8988T (cell line): ENCODE results near the gene SREBF2.

Experiments used
- DNase-seq: peaks from one replicate; pipeline ENCODE4 v3.0.0; 2011

SREBF2 gene

GRCh38 chr22:41923595-41924276 lies 90.8 kb downstream of the SREBF2 start:
- DNase-seq = no peak

- DNase-seq = no peak
Observed at GRCh38 chr22:41925783-41926460, 93.0 kb downstream of the SREBF2 start.

DNA sequence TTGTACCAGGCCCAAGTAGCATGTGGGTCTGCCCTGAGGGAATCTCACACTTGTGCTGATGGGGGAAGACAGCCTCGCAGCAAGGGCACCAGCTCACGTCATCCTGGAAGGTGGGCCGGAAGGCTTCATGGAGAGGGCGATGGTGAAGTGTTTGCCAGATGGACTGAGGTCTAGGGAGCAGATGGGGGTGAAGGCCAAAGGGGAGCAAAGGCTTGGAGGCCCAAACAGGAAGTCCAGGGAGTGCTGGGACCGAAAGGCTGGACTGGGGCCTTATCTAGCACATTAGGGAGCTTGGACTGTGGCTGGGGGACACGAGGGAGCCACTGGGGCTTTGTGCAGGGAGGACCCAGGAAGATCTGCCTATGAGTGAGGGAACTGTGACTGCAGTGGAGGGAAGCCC lies 94.9 kb downstream of the SREBF2 start:
- no peak for DNase-seq

DNA sequence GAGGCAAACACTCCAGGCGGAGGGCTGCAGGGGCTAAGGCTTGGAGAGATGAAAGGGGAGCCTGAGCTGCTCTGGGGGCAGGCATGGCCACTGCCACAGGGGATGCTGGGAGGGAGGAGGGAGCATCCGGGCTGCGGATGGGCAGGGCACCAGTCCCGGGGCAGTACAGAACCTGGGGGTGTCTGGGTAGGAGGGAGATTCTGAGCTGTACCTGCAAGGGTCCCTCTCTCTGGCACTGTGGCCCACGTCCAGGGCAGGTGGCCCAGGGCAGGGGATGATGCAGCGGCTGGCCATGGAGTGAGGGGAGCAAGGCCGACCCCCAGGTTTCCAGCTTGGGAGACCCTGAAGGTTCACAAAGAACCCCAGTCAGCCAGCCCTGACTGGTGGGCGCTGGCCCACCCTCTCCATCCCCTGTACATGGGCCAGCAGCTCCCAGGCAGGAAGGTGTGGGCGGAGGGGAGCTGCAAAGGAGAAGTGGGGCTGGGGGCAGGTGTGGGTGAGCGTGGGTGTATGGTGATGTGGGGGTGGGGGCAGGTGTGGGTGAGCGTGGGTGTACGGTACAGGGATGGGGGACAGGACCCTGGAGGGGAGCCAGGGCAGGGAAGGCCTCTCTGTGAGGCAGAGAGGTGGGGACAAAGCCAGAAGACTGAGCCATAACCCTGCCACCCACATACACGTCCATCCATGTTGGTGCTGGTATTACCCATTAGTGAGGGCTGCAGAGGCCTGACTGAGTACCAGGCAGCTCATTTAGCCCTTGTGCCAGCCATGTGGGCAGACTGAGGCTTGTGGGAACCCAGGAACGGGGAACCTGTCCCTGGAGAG lies 95.9 kb downstream of the SREBF2 start:
- DNase-seq = no peak

GRCh38 chr22:41929418-41929810 lies 96.5 kb downstream of the SREBF2 start:
- DNase-seq = no peak

- DNase-seq = no peak
Observed at GRCh38 chr22:41931701-41932269, 98.9 kb downstream of the SREBF2 start.

DNA sequence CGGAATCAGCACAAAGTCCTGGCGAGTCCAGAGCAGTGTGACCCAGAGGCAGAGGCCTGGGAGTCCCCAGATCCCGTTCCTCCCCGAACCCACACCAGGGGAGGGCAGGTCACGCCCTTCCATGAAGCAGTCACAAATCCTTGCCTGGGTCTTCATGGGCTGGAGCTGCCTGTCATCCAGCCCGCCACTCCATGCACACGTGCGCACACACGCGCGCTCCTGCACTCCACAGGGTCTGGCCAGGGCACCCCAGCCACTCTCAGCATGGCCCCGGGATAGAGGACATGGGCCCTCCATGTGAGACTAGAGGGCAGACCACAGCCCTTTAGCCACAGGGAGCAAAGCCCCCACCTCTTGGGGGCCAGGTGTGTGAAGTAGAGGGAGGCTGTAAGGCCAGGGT lies 99.4 kb downstream of the SREBF2 start:
- DNase-seq = no peak

DNA sequence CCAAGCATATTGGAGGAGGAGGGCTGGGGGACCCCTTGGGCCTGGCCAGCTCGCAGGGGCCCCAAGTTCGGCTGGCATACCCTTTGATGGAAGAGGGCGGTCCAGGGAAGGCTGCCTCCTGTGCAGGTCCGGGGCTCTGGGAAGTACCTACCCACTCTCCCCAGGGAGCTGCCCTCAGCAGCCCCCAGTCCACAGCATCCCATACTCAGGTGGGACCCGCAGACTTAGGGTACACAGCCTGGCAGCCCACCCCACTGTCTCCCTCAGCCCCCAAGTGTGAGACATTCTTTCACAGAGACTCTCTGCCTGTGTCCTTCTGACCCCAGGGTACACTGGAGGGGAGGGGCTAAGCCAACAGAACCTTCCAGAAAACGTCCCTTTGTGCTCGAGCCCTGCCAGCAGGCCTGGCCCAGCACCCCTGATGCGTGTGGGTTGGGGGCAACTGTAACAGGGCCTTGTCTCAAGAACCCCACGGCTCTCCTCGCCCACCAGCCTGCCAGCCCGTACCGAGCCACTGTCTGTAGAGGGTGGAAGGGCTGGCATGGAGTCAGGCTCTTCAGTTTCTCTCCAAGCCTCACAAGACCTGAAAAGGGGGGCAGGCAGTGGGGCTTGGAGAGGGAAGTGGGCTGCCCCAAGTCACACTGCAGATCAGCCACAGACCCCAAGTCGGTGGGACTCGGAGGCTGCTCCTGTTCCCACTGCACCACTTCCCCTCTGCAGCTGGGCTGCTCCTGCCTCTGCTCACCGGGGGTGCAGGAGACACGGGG lies 100.7 kb downstream of the SREBF2 start:
- DNase-seq = no peak

DNA sequence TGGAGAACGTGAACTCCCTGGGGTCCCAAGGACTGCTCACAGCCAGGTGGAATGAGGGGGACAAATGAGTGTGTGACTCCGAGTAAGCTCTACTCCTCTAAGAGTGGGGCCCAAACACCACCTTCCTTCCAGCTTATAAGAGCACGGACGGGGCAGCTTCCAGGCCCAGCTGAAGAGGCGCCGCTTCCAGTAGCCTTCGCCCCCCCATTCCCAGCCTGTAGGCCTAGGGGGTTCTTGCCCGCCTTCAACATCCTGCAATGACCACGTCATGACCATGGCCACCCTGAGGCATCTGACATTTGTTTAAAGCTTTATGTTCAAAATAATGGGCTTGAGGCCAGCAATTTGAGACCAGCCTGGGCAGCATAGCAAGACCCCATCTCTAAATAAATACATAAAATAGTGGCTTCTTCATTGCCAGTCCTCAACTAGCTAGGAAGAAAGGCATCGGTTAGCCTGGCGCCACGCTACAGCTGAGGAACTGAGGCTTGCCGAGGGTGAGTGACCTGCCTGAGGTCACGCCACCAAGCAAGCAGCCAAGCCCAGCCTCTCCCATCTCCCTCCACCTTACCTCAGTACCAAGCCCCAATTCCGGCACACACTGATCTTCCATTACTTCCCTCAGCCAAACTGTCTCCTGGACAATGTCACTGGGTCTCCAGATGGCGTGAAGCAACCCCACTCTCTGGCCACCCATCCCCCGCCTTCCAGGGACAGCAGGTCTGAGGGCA lies 101.5 kb downstream of the SREBF2 start:
- no peak for DNase-seq

DNA sequence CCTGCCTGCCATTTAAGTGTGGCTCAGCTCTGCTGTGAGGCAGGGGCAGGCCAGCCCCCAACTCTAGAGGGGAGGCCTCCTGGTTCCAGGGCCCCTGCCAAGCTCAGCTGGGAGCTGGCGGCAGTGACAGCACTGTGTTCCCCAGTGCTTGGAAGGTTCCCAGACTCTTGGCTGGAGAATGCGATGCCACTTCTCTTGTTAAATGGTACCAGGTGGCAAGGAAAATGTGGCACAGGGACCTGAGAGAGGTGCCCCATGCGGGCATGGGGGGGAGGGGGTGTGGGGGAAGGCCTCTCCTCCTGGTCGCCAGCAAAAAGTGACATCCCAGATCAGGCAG lies 102.1 kb downstream of the SREBF2 start:
- DNase-seq = no peak

- no peak for DNase-seq
Observed at GRCh38 chr22:41935509-41935908, 102.6 kb downstream of the SREBF2 start.

GRCh38 chr22:41936894-41937169 lies 103.9 kb downstream of the SREBF2 start:
- no peak for DNase-seq

- DNase-seq = no peak
Observed at GRCh38 chr22:41939981-41940831, 107.3 kb downstream of the SREBF2 start.

DNA sequence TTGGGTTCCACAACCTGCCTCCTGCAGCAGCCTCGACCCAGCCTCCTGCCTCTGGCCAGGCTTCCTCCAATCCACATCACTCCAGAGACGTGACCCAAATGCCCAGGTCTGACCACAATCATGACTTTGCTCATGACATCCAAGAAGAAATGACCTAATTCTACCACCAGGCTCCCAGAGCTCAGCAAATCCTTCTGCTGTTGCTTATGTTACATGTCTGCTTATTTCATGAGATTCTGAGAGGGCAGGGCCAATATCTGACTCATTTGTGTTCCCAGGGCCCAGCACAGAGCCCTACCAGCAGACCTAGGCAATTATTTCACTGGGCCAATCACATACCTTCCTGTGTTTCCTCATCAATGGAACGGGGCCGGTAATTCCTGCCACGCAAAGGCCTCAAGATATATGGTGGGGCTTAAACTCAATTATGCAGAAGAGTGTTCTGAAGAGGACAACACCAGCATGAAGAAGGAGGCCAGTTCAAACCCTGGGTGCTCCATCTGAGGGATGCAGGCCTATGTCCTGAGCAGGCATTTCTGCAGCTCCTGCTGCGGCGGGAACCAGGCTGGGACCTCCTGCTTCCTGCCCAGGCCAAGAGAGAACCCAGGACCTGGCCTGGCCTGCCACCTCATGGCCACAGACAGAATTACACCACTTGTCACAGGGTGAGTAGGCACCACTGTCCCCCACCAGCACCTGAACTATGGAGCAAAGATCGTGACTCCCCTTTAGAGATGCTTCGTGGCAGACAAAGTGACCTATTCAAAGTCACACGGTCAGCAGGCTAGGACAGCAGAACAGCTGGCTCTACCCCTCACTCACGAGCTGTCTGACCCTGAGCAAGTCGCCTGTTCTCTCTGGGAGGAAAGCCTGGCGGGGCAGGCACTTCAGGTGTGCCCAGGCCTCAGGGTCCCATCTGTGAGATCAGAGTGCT lies 108.2 kb downstream of the SREBF2 start:
- DNase-seq = no peak

GRCh38 chr22:41943661-41944209 lies 110.8 kb downstream of the SREBF2 start:
- DNase-seq = no peak

DNA sequence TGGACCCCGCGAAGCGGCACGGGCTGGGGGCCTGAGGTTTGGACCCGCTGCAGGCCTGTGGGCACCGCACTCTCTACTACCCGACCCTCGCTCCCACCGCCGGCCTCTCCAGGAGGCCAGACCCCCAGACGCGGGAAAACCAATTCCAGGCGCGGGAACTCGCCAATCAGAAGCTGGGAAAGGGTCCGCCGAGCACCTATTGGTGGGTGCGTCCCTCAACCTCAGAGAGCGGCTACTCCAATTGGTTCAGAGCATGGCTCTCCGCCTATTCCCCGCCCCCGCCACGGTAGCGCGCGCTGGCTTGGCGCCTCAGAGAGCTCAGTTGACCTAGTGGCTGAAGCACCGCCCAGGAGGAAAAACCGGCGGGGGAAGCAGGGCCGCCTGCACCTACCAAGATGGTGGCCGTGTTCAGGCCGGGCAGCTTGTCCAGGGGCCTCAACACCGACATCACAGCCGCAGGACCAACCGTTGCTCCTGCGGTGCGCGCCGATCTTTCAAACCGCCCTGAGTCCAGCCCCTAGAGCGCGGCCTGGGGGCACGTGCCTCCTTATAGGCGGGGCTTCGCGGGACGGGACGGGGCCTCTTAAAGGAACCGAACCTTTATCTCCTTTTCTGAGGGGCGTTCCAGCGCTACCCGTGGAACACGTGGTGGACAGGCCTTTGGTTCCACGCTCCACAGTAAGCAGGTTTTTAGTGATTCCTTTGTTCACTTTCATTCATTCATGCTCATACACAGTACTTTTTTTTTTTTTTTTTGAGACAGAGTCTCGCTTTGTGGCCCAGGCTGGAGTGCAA lies 113.9 kb downstream of the SREBF2 start, which contains the start of gene CENPM:
TSS of gene CENPM (minus strand) at position 524 of the 795 bp plus-strand sequence. CDS start at position 448, 76 bp downstream.
- DNase-seq = peak; percentile 50

- no peak for DNase-seq
Observed at GRCh38 chr22:41947424-41948080, 114.6 kb downstream of the SREBF2 start.

- no peak for DNase-seq
Observed at GRCh38 chr22:41948142-41948541, 115.2 kb downstream of the SREBF2 start.
